Gastroesophageal sphincter (tissue), 4 donors: ENCODE data around the gene ADORA3. TPM values are rescaled to one million over a fixed set of nuclear protein-coding genes. Genes with fewer than 3 reads are reported as not detected.
A peak's percentile ranks its signal among the peaks of the same experiment; 100 is the strongest.

Experiments used
- ATAC-seq: fragments of 150-250 bp; one replicate; pipeline ENCODE4 v1.9.1; 2016; ENCODE audit warnings: mild to moderate bottlenecking, moderate library complexity
- H3K27ac ChIP-seq, 4 donors: fragments of 200-600 bp; sonication (generic) in 3 of 4; 1 replicate in 3 of 4; 2 replicates in 1 of 4; pipeline ENCODE4 v1.5.1; 2016 to 2019
- H3K27me3 ChIP-seq: fragments of 200-600 bp; sonication (generic); one replicate; pipeline ENCODE4 v1.5.1; 2019
- H3K36me3 ChIP-seq, 2 donors: fragments of 200-600 bp; sonication (generic); one replicate each; pipeline ENCODE4 v1.5.1; 2019; ENCODE audit warnings: control low read depth in 1 of 2
- H3K4me1 ChIP-seq, 3 donors: fragments of 200-600 bp; sonication (generic); 1 replicate in 2 of 3; 2 replicates in 1 of 3; pipeline ENCODE4 v1.5.1; 2016 to 2019; ENCODE audit warnings: control low read depth in 2 of 3
- H3K4me3 ChIP-seq, 2 donors: fragments of 200-600 bp; sonication (generic); one replicate each; pipeline ENCODE4 v1.5.1; 2019; ENCODE audit warnings: mild to moderate bottlenecking in 1 of 2, moderate library complexity in 1 of 2
- H3K9me3 ChIP-seq, 3 donors: fragments of 200-600 bp; sonication (generic); one replicate each; pipeline ENCODE4 v1.5.1; 2017 to 2019; ENCODE audit warnings: control low read depth in 2 of 3
- CTCF ChIP-seq, 4 experiments: fragments of 200-600 bp in 2 of 4; fragments of 450-650 bp in 2 of 4; sonication (generic) in 1 of 4; IDR thresholded peaks; one replicate each; pipeline ENCODE4 v1.5.1; 2017 to 2019; ENCODE audit warnings: antibody characterized with exemption in 4 of 4, mild to moderate bottlenecking in 2 of 4, moderate library complexity in 2 of 4
- EP300 ChIP-seq: sonication (generic); formaldehyde crosslinking; IDR thresholded peaks from one replicate; pipeline ENCODE4 v1.6.1; 2017; ENCODE audit warnings: antibody characterized with exemption, mild to moderate bottlenecking
- POLR2A ChIP-seq, 2 donors: fragments of 450-650 bp; IDR thresholded peaks; one replicate each; pipeline ENCODE4 v1.6.1; 2017; ENCODE audit warnings: antibody characterized with exemption in 2 of 2, mild to moderate bottlenecking in 2 of 2, moderate library complexity in 1 of 2
- POLR2AphosphoS5 ChIP-seq: sonication (generic); formaldehyde crosslinking; IDR thresholded peaks from one replicate; pipeline ENCODE4 v1.6.1; 2017; ENCODE audit warnings: antibody characterized with exemption
- WGBS, 2 donors: methylation state at CpG; one replicate each; pipeline ENCODE4 v1.1.5; 2018; ENCODE audit warnings: low coverage in 1 of 2; 5-methylcytosine and 5-hydroxymethylcytosine counted together
- total RNA-seq, 4 donors: library from RNA; depleted of rRNA; stranded (reverse); fragments of >200 nt; gene quantifications; one replicate each; pipeline ENCODE4 v1.1.0, GENCODE V29; 2016

ADORA3 gene
- total RNA-seq, 4 donors from 2014 or later = 3.4 to 13.7 (median 7.8) TPM

- no peak for ATAC-seq
- 92% methylated on average over 3 of the region's 3 CpGs for WGBS, 2 donors
- Histone ChIP-seq H3K27me3 (no peaks in the 10 kb centered on the region), H3K27ac (no peak overlapping the region), H3K4me1 (peaks cover 0 to 26% (median 13%) of the 10 kb centered on the region in 3 donors), H3K4me3 (no peak overlapping the region), H3K9me3 (no peaks in the 10 kb centered on the region), H3K36me3 (no peaks in the 10 kb centered on the region)
- TF ChIP-seq POLR2AphosphoS5 (no peak), CTCF (IDR thresholded peaks at IDR 0.05) (no peak), EP300 (no peak), POLR2A (IDR thresholded peaks at IDR 0.05) (no peak)
Measured at GRCh38 chr1:111520053-111520452, 16.6 kb upstream of the ADORA3 start.

- no peak for ATAC-seq
- peaks cover 0 to 50% (median 18%) of the 10 kb centered on the region in 3 donors for H3K4me1 ChIP-seq
- H3K27ac ChIP-seq = peak overlapping the region in 2 of 4 donors; percentile 83 to 91
Measured at GRCh38 chr1:111517469-111518225, 14.2 kb upstream of the ADORA3 start.

GRCh38 chr1:111516005-111516535 lies 12.6 kb upstream of the ADORA3 start:
- H3K27me3 ChIP-seq = no peaks in the 10 kb centered on the region
- no peaks in the 10 kb centered on the region for H3K36me3 ChIP-seq
- no peaks in the 10 kb centered on the region for H3K9me3 ChIP-seq
- peak overlapping the region; percentile 2 to 47 for H3K4me3 ChIP-seq
- TF ChIP-seq POLR2A (IDR thresholded peaks at IDR 0.05) = no peak
- peak; percentile 7 for TF ChIP-seq POLR2AphosphoS5
- TF ChIP-seq EP300 = no peak
- peak in 3 of 4 experiments; percentile 25 to 49 (median 30) for TF ChIP-seq CTCF (IDR thresholded peaks at IDR 0.05)
- peak; percentile 31 for ATAC-seq
- WGBS, 2 donors = 22 to 29% methylated on average over 2 to 6 of the region's 13 CpGs
- peaks cover 0 to 65% (median 18%) of the 10 kb centered on the region in 3 donors for H3K4me1 ChIP-seq
- H3K27ac ChIP-seq = peak overlapping the region; percentile 41 to 91 (median 82)

More at GRCh38 chr1:111517469-111518225, 14.2 kb upstream of the ADORA3 start:
- Histone ChIP-seq H3K36me3 (no peaks in the 10 kb centered on the region), H3K4me3 (no peak overlapping the region), H3K9me3 (no peaks in the 10 kb centered on the region), H3K27me3 (no peaks in the 10 kb centered on the region)
- WGBS, 2 donors = 85 to 100% methylated on average over 1 of the region's 1 CpG
- no peak for TF ChIP-seq POLR2AphosphoS5
- TF ChIP-seq CTCF (IDR thresholded peaks at IDR 0.05) = no peak
- no peak for TF ChIP-seq POLR2A (IDR thresholded peaks at IDR 0.05)
- no peak for TF ChIP-seq EP300

GRCh38 chr1:111515291-111516004 lies 12.0 kb upstream of the ADORA3 start:
- ATAC-seq = peak; percentile 73
- peak overlapping the region; percentile 41 to 91 (median 82) for H3K27ac ChIP-seq
- H3K27me3 ChIP-seq = no peaks in the 10 kb centered on the region
- H3K9me3 ChIP-seq = no peaks in the 10 kb centered on the region
- TF ChIP-seq POLR2A (IDR thresholded peaks at IDR 0.05) (no peak), CTCF (IDR thresholded peaks at IDR 0.05) (no peak), EP300 (no peak), POLR2AphosphoS5 (no peak)
- 54 to 60% methylated on average over 1 to 3 of the region's 40 CpGs for WGBS, 2 donors
- H3K36me3 ChIP-seq = no peaks in the 10 kb centered on the region
- H3K4me3 ChIP-seq = peak overlapping the region; percentile 2 to 47
- peaks cover 0 to 72% (median 21%) of the 10 kb centered on the region in 3 donors for H3K4me1 ChIP-seq
